ENCODE data around the gene MAN1A2.

Gene MAN1A2

GRCh38 chr1:117576236-117576635 is 209.0 kb downstream of the MAN1A2 start:
- Histone ChIP-seq H4K20me1 (ENCODE audit: insufficient read depth, low read length) (no peaks in the 10 kb centered on the region), H3K27me3 (ENCODE audit: insufficient read depth, low read length, poor library complexity) (no peaks in the 10 kb centered on the region)

GRCh38 chr1:117577191-117577885 is 210.1 kb downstream of the MAN1A2 start:
- no peak overlapping the region for H3K9ac ChIP-seq (ENCODE audit: low read depth, low read length)
- no peaks in the 10 kb centered on the region for H4K20me1 ChIP-seq (ENCODE audit: insufficient read depth, low read length)
- DNase-seq: no peak
- H3K9me3 ChIP-seq (ENCODE audit: insufficient read depth, low read length, severe bottlenecking): no peaks in the 10 kb centered on the region
- H3K4me1 ChIP-seq (ENCODE audit: insufficient read depth, low read length): no peaks in the 10 kb centered on the region
- no peak overlapping the region for H3K27ac ChIP-seq (ENCODE audit: low read length)
- no peak for ATAC-seq (ENCODE audit: insufficient read depth, low read depth)
- H3K27me3 ChIP-seq (ENCODE audit: insufficient read depth, low read length, poor library complexity): no peaks in the 10 kb centered on the region
- TF ChIP-seq, protein P1, sequence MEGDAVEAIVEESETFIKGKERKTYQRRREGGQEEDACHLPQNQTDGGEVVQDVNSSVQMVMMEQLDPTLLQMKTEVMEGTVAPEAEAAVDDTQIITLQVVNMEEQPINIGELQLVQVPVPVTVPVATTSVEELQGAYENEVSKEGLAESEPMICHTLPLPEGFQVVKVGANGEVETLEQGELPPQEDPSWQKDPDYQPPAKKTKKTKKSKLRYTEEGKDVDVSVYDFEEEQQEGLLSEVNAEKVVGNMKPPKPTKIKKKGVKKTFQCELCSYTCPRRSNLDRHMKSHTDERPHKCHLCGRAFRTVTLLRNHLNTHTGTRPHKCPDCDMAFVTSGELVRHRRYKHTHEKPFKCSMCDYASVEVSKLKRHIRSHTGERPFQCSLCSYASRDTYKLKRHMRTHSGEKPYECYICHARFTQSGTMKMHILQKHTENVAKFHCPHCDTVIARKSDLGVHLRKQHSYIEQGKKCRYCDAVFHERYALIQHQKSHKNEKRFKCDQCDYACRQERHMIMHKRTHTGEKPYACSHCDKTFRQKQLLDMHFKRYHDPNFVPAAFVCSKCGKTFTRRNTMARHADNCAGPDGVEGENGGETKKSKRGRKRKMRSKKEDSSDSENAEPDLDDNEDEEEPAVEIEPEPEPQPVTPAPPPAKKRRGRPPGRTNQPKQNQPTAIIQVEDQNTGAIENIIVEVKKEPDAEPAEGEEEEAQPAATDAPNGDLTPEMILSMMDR (IDR thresholded peaks at IDR 0.05; ENCODE audit: borderline replicate concordance, extremely low read depth, low read length, poor library complexity, severe bottlenecking): no peak
- TF ChIP-seq EZH2 (IDR thresholded peaks at IDR 0.05; ENCODE audit: borderline replicate concordance, low read depth, low read length, severe bottlenecking): no peak
- no peaks in the 10 kb centered on the region for H3K36me3 ChIP-seq (ENCODE audit: insufficient read depth, low read length)
- H3K4me3 ChIP-seq (ENCODE audit: low read depth in 1 of 2, low read length in 2 of 2): no peak overlapping the region
- H3K79me2 ChIP-seq (ENCODE audit: insufficient read depth, low read length): no peaks in the 10 kb centered on the region
- H3K4me2 ChIP-seq (ENCODE audit: insufficient read depth, low read length): no peak overlapping the region
- H2AFZ ChIP-seq (ENCODE audit: low read depth, low read length): no peak overlapping the region

More at GRCh38 chr1:117576236-117576635, 209.0 kb downstream of the MAN1A2 start:
- no peaks in the 10 kb centered on the region for H3K9me3 ChIP-seq (ENCODE audit: insufficient read depth, low read length, severe bottlenecking)
- H3K9ac ChIP-seq (ENCODE audit: low read depth, low read length): no peak overlapping the region
- no peak for ATAC-seq (ENCODE audit: insufficient read depth, low read depth)
- H3K4me3 ChIP-seq (ENCODE audit: low read depth in 1 of 2, low read length in 2 of 2): no peak overlapping the region
- no peak overlapping the region for H3K4me2 ChIP-seq (ENCODE audit: insufficient read depth, low read length)
- H3K79me2 ChIP-seq (ENCODE audit: insufficient read depth, low read length): no peaks in the 10 kb centered on the region
- TF ChIP-seq, protein P1 (IDR thresholded peaks at IDR 0.05; ENCODE audit: borderline replicate concordance, extremely low read depth, low read length, poor library complexity, severe bottlenecking): no peak
- no peak for TF ChIP-seq EZH2 (IDR thresholded peaks at IDR 0.05; ENCODE audit: borderline replicate concordance, low read depth, low read length, severe bottlenecking)
- H3K4me1 ChIP-seq (ENCODE audit: insufficient read depth, low read length): no peaks in the 10 kb centered on the region
- no peak for DNase-seq
- no peak overlapping the region for H2AFZ ChIP-seq (ENCODE audit: low read depth, low read length)
- no peak overlapping the region for H3K27ac ChIP-seq (ENCODE audit: low read length)
- no peaks in the 10 kb centered on the region for H3K36me3 ChIP-seq (ENCODE audit: insufficient read depth, low read length)

- Histone ChIP-seq H2AFZ (ENCODE audit: low read depth, low read length) (no peak overlapping the region), H3K4me1 (ENCODE audit: insufficient read depth, low read length) (no peaks in the 10 kb centered on the region), H3K27ac (ENCODE audit: low read length) (no peak overlapping the region), H3K9ac (ENCODE audit: low read depth, low read length) (no peak overlapping the region), H3K79me2 (ENCODE audit: insufficient read depth, low read length) (no peaks in the 10 kb centered on the region), H3K27me3 (ENCODE audit: insufficient read depth, low read length, poor library complexity) (no peaks in the 10 kb centered on the region), H3K9me3 (ENCODE audit: insufficient read depth, low read length, severe bottlenecking) (no peaks in the 10 kb centered on the region), H4K20me1 (ENCODE audit: insufficient read depth, low read length) (no peaks in the 10 kb centered on the region), H3K4me2 (ENCODE audit: insufficient read depth, low read length) (no peak overlapping the region), H3K36me3 (ENCODE audit: insufficient read depth, low read length) (no peaks in the 10 kb centered on the region), H3K4me3 (ENCODE audit: low read depth in 1 of 2, low read length in 2 of 2) (no peak overlapping the region)
- no peak for TF ChIP-seq EZH2 (IDR thresholded peaks at IDR 0.05; ENCODE audit: borderline replicate concordance, low read depth, low read length, severe bottlenecking)
- TF ChIP-seq, protein P1 (IDR thresholded peaks at IDR 0.05; ENCODE audit: borderline replicate concordance, extremely low read depth, low read length, poor library complexity, severe bottlenecking): no peak
- ATAC-seq (ENCODE audit: insufficient read depth, low read depth) (no peak), DNase-seq (no peak)
Measured at GRCh38 chr1:117578466-117578865, 211.2 kb downstream of the MAN1A2 start.

All from DND-41 (cell line).